Endothelial cell (in vitro differentiated cells): ENCODE measurements around the gene ZNF362. TPM values are rescaled to one million over a fixed set of nuclear protein-coding genes. Genes with fewer than 3 reads are reported as not detected.

ENCODE experiments used
- DNase-seq: peaks from one replicate; pipeline ENCODE4 v3.0.0; 2021; ENCODE audit warnings: low spot score
- H3K27ac Mint-ChIP-seq: one replicate; pipeline ENCODE4 v1.8.0; 2021; ENCODE audit warnings: mixed read lengths, inconsistent platforms; ENCODE audit not compliant: unreplicated experiment
- H3K27me3 Mint-ChIP-seq: one replicate; pipeline ENCODE4 v1.8.0; 2021; ENCODE audit warnings: mild to moderate bottlenecking, moderate library complexity, mixed read lengths, inconsistent platforms; ENCODE audit not compliant: unreplicated experiment
- H3K36me3 Mint-ChIP-seq: one replicate; pipeline ENCODE4 v1.8.0; 2021; ENCODE audit warnings: mild to moderate bottlenecking, low read depth, mixed read lengths, inconsistent platforms; ENCODE audit not compliant: unreplicated experiment
- H3K4me1 Mint-ChIP-seq: one replicate; pipeline ENCODE4 v1.8.0; 2021; ENCODE audit warnings: mild to moderate bottlenecking, mixed read lengths, inconsistent platforms; ENCODE audit not compliant: unreplicated experiment
- H3K4me3 Mint-ChIP-seq: one replicate; pipeline ENCODE4 v1.8.0; 2021; ENCODE audit warnings: mild to moderate bottlenecking, mixed read lengths, inconsistent platforms; ENCODE audit not compliant: unreplicated experiment
- H3K9me3 Mint-ChIP-seq: one replicate; pipeline ENCODE4 v1.8.0; 2021; ENCODE audit warnings: mixed read lengths, inconsistent platforms; ENCODE audit not compliant: unreplicated experiment
- total RNA-seq: library from RNA; stranded (reverse); fragmentation: NEBNext Ultra II Directional; extraction: Animal tissue kit (Norgen Biotek cat#: 25700); gene quantifications from one replicate; pipeline ENCODE4 v1.2.1, GENCODE V29; 2021; ENCODE audit not compliant: unreplicated experiment
- TF ChIP-seq, protein P1 (sequence below): fragments of 200-600 bp; sonication (generic); IDR thresholded peaks from one replicate; pipeline ENCODE4 v1.5.0; 2021; ENCODE audit warnings: antibody characterized with exemption; ENCODE audit not compliant: unreplicated experiment

The ZNF362 gene
- total RNA-seq, 1 donor from 2014 or later = 70.0 TPM

DNA sequence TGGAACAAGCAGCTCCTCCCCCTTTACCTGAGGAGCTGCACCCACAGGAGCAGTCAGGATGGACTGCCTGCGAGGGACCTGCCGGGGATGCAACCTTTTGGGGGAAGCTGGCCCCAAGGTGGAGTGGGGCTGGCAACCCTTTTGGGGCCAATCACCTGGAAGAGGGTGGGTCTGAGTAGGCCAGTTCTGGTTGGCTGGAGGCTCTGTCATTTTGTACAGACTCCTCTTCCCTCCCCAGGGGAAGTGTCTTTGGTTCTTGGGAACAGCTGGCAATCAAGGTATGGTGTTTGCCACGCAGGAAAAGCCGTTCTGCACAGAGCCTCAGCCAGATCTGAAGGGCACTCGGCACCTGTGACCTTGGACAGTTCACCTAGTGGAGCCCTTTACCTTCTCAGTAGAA lies 64.9 kb downstream of the ZNF362 start:
- Mint-ChIP-seq H3K27ac (no peak overlapping the region), H3K27me3 (peaks cover 5% of the 10 kb centered on the region), H3K4me1 (peaks cover 13% of the 10 kb centered on the region), H3K4me3 (no peak overlapping the region), H3K9me3 (no peaks in the 10 kb centered on the region), H3K36me3 (peaks cover 11% of the 10 kb centered on the region)
- DNase-seq = no peak
- TF ChIP-seq, protein P1, sequence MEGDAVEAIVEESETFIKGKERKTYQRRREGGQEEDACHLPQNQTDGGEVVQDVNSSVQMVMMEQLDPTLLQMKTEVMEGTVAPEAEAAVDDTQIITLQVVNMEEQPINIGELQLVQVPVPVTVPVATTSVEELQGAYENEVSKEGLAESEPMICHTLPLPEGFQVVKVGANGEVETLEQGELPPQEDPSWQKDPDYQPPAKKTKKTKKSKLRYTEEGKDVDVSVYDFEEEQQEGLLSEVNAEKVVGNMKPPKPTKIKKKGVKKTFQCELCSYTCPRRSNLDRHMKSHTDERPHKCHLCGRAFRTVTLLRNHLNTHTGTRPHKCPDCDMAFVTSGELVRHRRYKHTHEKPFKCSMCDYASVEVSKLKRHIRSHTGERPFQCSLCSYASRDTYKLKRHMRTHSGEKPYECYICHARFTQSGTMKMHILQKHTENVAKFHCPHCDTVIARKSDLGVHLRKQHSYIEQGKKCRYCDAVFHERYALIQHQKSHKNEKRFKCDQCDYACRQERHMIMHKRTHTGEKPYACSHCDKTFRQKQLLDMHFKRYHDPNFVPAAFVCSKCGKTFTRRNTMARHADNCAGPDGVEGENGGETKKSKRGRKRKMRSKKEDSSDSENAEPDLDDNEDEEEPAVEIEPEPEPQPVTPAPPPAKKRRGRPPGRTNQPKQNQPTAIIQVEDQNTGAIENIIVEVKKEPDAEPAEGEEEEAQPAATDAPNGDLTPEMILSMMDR = no peak

DNA sequence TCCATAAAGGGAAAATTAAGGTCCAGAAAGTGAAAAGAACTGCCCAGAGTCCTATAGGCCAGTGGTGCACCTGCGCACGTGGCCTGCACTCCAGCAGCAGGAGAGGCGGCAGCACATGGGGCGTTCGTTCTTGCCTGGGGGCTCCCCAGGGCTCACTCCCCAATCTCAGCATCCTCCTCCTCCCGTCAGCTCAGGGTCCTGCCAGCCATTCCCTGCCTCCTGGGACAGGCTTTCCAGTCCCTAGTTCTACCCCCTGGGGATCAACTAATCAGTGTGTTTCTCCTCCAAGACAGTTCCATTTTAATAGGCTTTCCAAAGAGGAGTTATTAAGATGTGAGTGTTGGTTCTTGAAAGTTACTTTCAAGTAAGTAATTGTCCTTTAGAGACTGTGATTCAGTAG lies 65.8 kb downstream of the ZNF362 start:
- Mint-ChIP-seq H3K4me1 (peaks cover 13% of the 10 kb centered on the region), H3K27ac (no peak overlapping the region), H3K27me3 (peaks cover 5% of the 10 kb centered on the region), H3K36me3 (peaks cover 13% of the 10 kb centered on the region), H3K4me3 (peak overlapping the region; percentile 31), H3K9me3 (no peaks in the 10 kb centered on the region)
- TF ChIP-seq, protein P1 = no peak
- no peak for DNase-seq

DNA sequence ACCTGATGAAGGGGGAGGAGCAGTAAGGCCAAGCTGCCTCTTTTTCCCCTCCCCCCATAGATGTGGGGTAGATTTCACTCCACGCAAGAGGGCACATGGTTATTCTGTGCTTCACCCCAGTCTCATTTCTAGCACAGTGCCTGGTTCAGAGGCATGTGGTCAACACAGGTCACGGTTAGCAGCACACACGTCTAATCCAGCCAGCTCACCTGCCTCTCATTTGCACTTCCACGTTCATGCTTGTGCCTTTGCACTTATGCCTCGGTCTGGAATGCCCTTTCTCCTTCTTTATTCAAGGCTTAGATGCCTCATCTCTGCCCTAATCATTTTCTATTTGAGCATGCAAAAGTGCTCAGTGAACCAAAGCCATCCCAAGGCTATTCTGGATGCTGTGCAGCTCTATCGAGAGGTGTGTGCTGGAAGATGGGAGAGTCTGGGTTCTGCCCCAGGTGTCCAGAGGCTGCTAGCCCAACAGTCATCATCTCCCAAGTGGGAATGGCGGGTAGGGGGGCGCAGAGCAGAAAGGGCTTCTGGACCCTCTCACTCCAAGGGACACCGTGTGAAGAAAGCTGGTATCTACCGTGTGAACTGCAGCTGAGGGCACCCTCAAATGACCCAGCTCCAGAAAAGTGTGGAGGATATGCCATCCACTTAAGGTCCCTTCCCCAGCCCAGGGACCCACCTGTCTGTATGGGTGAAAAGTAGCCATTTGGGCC lies 66.7 kb downstream of the ZNF362 start:
- Mint-ChIP-seq H3K9me3 (no peaks in the 10 kb centered on the region), H3K27me3 (peaks cover 7% of the 10 kb centered on the region)
- TF ChIP-seq, protein P1 = no peak

DNA sequence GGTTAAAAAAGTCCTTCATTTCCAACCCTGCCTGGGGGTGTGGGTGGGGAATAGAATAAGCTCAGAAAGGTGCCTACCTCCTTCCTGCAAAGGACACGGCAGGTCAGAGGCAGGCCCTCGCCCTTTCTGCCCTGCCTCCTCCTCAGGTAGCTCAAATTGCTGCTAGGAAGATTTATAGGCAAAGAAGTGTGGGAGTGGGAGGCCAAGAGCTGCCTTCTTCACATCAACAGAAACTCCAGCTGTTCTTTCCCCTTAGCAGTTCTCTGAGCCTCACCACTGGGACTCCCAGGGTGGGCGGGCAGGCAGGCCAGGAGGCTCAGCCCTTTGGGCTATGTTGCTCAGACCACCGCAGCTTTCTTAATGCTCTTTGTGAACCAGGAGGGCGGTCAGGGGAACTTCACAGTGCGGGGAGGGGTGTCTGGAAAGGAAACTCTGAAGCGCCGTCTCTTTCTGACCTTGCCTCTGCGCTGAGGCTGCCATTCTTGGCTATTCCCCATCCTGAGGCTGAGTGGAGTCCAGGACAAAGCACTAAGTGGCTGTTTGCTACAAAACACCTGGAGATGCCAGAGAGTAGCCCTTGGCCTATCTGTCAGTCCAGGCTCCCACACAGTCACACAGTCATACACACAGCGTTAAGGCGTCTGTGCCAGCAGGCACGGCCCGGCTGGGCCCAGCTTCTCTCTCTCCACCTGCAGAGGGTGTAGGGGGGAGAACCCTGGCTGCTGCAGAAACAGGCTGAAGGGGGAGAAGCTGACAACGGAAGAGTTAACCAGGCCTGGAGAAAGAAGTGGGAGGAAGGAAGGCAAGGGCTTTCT lies 67.6 kb downstream of the ZNF362 start:
- H3K36me3 Mint-ChIP-seq = peaks cover 23% of the 10 kb centered on the region
- H3K27ac Mint-ChIP-seq = peak overlapping the region; percentile 24
- DNase-seq = no peak
- H3K4me1 Mint-ChIP-seq = peaks cover 3% of the 10 kb centered on the region
- no peak overlapping the region for H3K4me3 Mint-ChIP-seq
- H3K27me3 Mint-ChIP-seq = peaks cover 2% of the 10 kb centered on the region
- H3K9me3 Mint-ChIP-seq = no peaks in the 10 kb centered on the region
- TF ChIP-seq, protein P1 = no peak

More for the DNA sequence above, 66.7 kb downstream of the ZNF362 start:
- peaks cover 10% of the 10 kb centered on the region for H3K4me1 Mint-ChIP-seq
- DNase-seq = no peak
- H3K4me3 Mint-ChIP-seq = no peak overlapping the region
- H3K36me3 Mint-ChIP-seq = peaks cover 14% of the 10 kb centered on the region
- peak overlapping the region; percentile 24 for H3K27ac Mint-ChIP-seq
